GM12873 (cell line): Measurements from ENCODE around the gene MYO1E.

Experiments used
- TF ChIP-seq, protein P1 (sequence below): IDR thresholded peaks from 2 replicates; pipeline ENCODE4 v1.5.1; 2012; ENCODE audit warnings: low read depth, mild to moderate bottlenecking, moderate library complexity, low read length, control low read depth; ENCODE audit not compliant: insufficient read depth; ENCODE audit errors: missing control alignments

Gene MYO1E

DNA sequence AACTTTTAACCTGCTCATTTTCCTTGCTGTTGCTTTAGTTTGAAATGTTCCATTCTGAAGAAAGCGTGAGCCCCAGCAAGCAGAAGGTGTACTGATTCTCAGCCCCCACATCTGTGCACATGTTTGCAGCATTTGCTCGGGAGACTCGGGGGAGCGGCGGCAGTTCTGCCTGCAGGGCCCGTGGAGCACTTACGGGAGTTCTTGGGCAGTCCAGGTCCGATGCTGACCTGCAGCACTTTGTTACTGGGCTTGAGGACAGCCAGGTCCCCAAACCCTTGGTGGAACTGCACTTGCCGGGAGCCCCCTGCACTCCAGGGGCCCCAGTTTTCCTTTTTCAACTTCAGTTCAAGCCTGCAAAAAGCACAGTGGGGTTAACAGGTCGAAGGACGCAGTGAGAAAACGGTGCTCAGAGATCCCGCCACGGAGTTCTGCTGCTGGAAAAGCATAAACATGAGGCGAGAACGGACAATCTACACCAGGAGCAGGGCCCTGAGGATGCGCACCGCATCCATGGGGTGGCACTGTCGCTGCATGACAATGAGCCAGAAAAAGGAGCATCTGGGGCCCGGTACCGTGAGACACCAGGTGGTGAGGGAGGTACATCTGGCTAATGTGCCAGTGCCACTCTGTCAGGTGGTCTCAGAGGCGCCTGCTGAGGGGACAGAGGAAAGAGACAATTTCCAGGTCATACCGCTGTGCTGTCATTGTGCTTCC lies 211.6 kb downstream of the MYO1E start:
- TF ChIP-seq, protein P1, sequence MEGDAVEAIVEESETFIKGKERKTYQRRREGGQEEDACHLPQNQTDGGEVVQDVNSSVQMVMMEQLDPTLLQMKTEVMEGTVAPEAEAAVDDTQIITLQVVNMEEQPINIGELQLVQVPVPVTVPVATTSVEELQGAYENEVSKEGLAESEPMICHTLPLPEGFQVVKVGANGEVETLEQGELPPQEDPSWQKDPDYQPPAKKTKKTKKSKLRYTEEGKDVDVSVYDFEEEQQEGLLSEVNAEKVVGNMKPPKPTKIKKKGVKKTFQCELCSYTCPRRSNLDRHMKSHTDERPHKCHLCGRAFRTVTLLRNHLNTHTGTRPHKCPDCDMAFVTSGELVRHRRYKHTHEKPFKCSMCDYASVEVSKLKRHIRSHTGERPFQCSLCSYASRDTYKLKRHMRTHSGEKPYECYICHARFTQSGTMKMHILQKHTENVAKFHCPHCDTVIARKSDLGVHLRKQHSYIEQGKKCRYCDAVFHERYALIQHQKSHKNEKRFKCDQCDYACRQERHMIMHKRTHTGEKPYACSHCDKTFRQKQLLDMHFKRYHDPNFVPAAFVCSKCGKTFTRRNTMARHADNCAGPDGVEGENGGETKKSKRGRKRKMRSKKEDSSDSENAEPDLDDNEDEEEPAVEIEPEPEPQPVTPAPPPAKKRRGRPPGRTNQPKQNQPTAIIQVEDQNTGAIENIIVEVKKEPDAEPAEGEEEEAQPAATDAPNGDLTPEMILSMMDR: peak; percentile 47

DNA sequence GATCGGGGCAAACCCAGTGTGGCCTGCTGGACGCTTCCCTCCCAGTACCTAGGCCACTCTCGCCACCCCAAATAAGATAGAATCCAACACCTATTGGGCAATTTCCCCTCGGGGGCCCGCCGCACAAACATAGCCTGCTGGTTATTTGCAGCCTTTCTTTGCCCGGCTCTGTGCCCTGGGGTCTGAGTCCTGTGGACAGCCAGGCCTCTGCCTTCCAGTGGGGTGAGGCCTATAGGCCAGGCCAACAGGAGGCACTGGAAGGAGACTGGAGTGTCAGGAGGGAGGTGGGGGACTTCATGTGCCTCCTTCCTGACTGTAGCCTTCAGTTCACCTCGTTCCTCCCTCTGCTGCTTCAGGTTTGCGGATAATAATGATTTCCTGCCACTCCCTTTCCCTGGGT lies 213.5 kb downstream of the MYO1E start:
- TF ChIP-seq, protein P1: no peak

DNA sequence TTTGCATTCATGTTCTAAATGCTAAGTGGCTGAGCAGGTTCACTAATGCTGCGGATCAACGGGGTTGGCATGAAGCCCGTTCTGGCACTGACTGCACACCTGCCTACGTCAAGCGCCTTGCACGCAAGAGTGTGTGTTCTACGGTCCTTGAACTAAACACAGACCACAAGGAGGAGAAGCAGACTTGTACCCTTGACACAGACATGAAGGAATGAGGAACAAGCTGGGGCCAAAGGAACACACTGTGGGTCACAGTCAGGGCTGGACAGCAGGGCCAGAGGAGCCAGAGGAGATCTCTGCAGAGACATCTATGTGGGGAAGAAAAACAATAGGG lies 214.0 kb downstream of the MYO1E start:
- TF ChIP-seq, protein P1: no peak

DNA sequence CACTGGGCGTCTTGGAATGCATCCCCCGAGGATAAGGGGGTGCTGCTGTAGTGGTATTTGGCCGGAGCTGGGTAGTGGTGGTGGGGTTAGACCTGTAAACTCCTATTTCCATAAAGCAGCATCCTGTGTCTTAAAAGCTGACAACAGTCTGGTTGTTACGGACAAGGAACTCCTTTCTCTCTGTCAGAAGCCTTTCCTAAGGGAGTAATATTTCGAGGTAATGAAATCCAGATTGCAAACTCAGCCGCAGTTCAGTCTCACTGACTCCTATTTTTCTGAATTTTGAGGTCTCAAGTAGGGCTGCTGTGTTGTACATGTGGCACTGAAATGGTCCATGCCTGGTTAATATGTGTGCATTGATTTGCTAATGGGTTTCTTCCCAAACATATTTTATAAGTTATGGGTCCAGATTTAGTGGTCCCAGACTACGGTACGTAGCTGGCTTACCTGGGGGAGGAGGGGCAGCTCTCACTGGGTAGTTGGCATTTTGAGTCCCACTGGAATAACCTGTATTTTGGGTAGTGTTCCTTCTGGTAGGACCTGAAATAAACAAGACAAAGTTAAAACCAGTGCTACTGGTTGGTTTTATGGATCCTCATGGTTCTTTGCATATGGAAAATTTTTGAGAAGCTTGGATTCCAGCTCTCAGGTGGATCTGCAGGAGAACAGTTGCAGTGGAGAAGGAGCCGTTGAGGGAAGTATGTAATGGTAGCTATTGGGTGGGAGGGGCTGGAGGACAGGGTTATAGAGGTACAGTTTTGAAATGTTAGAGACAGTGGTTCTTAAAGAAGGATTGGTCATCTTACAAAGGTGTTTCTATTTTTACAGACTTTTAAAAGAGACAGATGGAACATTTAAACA lies 214.6 kb downstream of the MYO1E start:
- TF ChIP-seq, protein P1: no peak

DNA sequence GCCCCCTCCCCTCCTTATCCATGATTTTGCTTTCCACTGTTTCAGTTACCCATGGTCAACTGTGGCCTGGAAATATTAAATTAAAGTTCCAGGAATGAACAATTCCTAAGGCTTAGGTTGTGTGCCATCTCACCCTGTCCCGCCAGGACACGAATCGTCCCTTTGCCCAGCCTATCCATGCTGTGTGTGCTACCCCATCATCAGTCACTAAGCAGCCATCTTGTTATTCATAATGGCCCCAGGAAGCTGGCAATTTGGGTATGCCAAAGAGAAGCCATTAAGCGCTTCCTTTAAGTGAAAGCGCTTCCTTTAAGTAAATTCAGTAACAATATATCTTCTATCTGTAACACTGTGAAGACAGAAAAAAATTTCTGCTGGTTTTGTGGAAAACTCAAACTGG lies 215.3 kb downstream of the MYO1E start:
- TF ChIP-seq, protein P1: no peak

DNA sequence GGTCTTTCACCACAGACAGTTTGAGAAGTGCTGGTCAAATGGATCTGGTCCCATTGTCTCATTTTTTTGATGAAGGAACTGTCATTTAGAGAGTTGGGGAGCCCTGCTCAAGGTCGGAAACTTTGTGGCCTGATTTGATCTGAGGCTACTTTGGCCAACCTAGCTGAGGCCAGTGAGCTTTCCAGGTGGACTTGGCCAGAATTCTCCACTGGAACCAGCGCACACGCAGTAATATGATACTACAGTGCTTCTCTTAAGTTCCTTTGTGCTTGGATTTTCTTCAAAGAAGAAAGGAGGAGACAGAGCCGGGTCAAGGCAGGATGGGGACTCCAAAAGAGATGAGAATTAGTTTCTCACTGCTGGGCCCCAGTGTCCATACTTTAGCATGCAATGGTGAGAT lies 217.2 kb downstream of the MYO1E start:
- TF ChIP-seq, protein P1: no peak

DNA sequence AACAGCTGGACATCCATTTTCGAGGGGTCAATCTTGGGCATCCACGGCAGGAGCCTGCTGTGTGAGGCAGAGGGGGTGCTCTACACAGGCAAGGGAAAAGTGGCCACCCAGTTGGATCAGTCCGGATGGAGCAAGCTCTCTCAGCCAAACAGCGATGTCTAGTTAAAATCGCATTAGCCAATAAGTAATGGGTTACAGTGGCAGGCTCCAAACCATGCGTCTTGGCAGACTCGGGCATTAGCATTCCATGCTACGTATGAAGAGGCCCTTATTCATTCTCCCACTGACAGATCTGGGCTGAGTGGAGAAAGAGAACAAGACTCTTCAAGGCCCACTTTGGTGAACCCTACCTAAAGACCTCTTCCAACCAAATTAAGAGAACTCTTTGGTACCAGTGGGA lies 218.4 kb downstream of the MYO1E start:
- TF ChIP-seq, protein P1: no peak
